Sigmoid colon (tissue), 7 donors: ENCODE measurements around the gene ITPR1. TPM values are rescaled to one million over a fixed set of nuclear protein-coding genes. Genes with fewer than 3 reads are reported as not detected.
A peak's percentile ranks its signal among the peaks of the same experiment; 100 is the strongest.

ENCODE experiments used
- DNase-seq: peaks from one replicate; pipeline ENCODE4 v3.0.0-alpha.2; 2019
- H3K27ac ChIP-seq, 4 donors: fragments of 200-600 bp; sonication (generic); one replicate each; pipeline ENCODE4 v1.5.1; 2016 to 2019; ENCODE audit warnings: mild to moderate bottlenecking in 1 of 4
- H3K27me3 ChIP-seq, 3 donors: fragments of 200-600 bp; sonication (generic); one replicate each; pipeline ENCODE4 v1.5.1; 2019; ENCODE audit warnings: mild to moderate bottlenecking in 1 of 3
- H3K36me3 ChIP-seq, 4 donors: fragments of 200-600 bp; sonication (generic); one replicate each; pipeline ENCODE4 v1.5.1; 2016 to 2019
- H3K4me1 ChIP-seq, 4 donors: fragments of 200-600 bp; sonication (generic); one replicate each; pipeline ENCODE4 v1.5.1; 2017 to 2019
- H3K4me3 ChIP-seq, 4 donors: fragments of 200-600 bp; sonication (generic); one replicate each; pipeline ENCODE4 v1.5.1; 2017 to 2019; ENCODE audit warnings: mild to moderate bottlenecking in 2 of 4, moderate library complexity in 1 of 4
- H3K9me3 ChIP-seq, 4 donors: fragments of 200-600 bp in 3 of 4; sonication (generic) in 3 of 4; one replicate each; pipeline versions ENCODE4 v1.5.1 to v1.6.1; 2013 to 2019
- EP300 ChIP-seq, 4 donors: sonication (generic); formaldehyde crosslinking; IDR thresholded peaks; one replicate each; pipeline ENCODE4 v1.6.1; 2017; ENCODE audit warnings: antibody characterized with exemption in 4 of 4
- POLR2A ChIP-seq, 2 donors: fragments of 450-650 bp; IDR thresholded peaks; one replicate each; pipeline ENCODE4 v1.6.1; 2016; ENCODE audit warnings: antibody characterized with exemption in 2 of 2, mild to moderate bottlenecking in 2 of 2, moderate library complexity in 2 of 2
- POLR2AphosphoS5 ChIP-seq, 4 donors: sonication (generic); formaldehyde crosslinking; IDR thresholded peaks; one replicate each; pipeline ENCODE4 v1.6.1; 2017; ENCODE audit warnings: antibody characterized with exemption in 4 of 4
- WGBS, 2 donors: extraction: QIAGEN DNeasy Blood & Tissue Kit; methylation state at CpG; one replicate each; pipeline ENCODE4 v1.1.7; 2013; 5-methylcytosine and 5-hydroxymethylcytosine counted together
- intact Hi-C: fragments of 100-400 bp; cut with DNase I; formaldehyde crosslinking; loops from one replicate; pipeline ENCODE4 v1.15.1; 2023
- polyA plus RNA-seq, 3 donors: library from polyadenylated mRNA; stranded (reverse); fragments of 200-250 nt; gene quantifications; one replicate each; pipeline ENCODE4 v1.2.3, GENCODE V29; 2013
- total RNA-seq, 4 donors: library from RNA; depleted of rRNA; stranded (reverse); fragments of >200 nt; gene quantifications; one replicate each; pipeline ENCODE4 v1.1.0, GENCODE V29; 2016
- TF ChIP-seq, protein P1 (sequence below), 4 experiments: fragments of 450-650 bp in 3 of 4; fragments of 200-600 bp in 1 of 4; IDR thresholded peaks; one replicate each; pipeline ENCODE4 v1.5.1; 2016 to 2019; ENCODE audit warnings: antibody characterized with exemption in 4 of 4, mild to moderate bottlenecking in 3 of 4, moderate library complexity in 2 of 4
- donor health status: healthy with polysubstance abuse.
- donor health status: Bipolar disorder and iron deficiency.
- donor health status: healthy.

ITPR1 gene
- total and polyA plus RNA-seq, 7 donors, result 1.4 to 206 (median 111) TPM

DNA sequence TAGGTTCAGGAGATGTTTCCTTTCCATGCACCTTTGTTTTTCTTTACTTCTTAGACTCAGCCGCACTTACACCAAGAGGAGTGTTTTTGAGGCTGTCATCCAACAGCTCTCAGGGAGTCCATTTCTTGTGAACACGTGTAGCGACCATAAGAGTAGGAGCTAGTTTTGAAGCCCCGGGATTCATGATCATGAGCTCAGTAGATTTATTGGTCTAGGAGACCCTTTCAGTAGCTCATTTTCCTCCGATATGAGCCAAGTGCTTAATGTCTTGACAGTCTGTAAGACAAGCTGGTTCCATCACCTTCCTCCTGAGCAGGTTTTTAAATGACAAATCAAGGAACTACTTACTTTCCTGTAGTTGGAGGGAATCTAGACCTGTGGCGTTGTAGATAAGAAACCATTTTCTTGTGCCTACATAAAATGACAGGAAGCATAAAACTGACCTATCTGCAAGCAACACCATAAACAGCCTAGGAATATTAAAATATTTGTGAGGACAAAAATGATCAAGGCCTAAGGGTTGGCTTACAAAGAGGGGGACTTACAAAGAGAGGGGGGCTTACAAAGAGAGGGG lies 313.5 kb downstream of the ITPR1 start:
- intact Hi-C loops, result no loop called here
- Histone ChIP-seq H3K27ac (peak overlapping the region in 1 of 4 donors; percentile 45), H3K4me1 (peaks cover 0 to 2% (median under 1%) of the 10 kb centered on the region in 4 donors), H3K9me3 (no peaks in the 10 kb centered on the region), H3K36me3 (peaks cover 0 to 63% (median 11%) of the 10 kb centered on the region in 4 donors), H3K4me3 (no peak overlapping the region), H3K27me3 (no peaks in the 10 kb centered on the region)
- TF ChIP-seq, protein P1, sequence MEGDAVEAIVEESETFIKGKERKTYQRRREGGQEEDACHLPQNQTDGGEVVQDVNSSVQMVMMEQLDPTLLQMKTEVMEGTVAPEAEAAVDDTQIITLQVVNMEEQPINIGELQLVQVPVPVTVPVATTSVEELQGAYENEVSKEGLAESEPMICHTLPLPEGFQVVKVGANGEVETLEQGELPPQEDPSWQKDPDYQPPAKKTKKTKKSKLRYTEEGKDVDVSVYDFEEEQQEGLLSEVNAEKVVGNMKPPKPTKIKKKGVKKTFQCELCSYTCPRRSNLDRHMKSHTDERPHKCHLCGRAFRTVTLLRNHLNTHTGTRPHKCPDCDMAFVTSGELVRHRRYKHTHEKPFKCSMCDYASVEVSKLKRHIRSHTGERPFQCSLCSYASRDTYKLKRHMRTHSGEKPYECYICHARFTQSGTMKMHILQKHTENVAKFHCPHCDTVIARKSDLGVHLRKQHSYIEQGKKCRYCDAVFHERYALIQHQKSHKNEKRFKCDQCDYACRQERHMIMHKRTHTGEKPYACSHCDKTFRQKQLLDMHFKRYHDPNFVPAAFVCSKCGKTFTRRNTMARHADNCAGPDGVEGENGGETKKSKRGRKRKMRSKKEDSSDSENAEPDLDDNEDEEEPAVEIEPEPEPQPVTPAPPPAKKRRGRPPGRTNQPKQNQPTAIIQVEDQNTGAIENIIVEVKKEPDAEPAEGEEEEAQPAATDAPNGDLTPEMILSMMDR (IDR thresholded peaks at IDR 0.05), result no peak
- no peak for TF ChIP-seq EP300 (IDR thresholded peaks at IDR 0.05)
- TF ChIP-seq POLR2AphosphoS5 (IDR thresholded peaks at IDR 0.05), result no peak
- TF ChIP-seq POLR2A (IDR thresholded peaks at IDR 0.05), result no peak
- WGBS, 2 donors, result 97 to 98% methylated on average over 6 of the region's 6 CpGs
- DNase-seq, result no peak

DNA sequence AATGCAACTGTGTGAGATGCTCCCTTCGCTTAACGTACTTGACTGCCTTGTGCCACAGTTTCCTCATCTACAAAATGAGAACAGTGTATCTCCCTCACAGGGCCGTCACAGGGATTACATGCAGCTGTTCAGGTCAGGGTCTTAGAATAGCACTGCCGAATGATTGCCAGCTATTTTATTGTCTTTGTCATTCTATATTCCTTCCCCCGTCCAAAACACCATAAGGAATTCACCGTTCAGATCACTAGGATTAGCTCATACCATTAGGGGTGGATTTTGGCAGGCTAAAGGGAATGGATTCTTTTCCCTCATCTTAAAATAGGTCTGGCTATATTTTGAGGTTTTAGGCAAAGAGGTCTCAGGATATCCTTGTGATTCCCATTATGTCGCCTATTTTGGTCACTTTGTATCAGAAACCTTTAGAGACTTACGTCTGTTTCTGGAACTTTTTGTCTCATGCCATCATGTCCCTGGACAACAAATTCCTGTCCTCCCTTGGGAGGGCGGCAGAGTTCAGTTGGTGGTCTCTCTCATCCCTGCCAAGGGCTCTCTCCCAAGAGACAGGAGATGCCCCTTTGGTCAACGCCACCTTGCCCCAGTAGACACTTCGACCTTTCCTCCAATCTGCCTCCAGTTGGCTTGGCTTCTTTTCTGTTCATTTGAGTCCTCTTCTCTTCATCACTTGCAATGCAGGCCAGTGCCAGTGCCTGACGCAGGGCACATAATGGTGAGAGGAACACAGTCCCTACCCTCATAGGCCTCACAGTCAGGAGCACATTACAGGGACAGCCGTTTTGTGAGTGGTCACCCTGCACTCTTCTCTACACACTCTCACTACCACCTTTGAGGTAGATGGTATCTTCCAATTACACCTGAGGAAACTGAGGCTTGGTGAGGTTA lies 314.5 kb downstream of the ITPR1 start:
- intact Hi-C loops, result no loop called here
- H3K27ac ChIP-seq, result peak overlapping the region; percentile 31 to 49 (median 44)
- H3K36me3 ChIP-seq, result peaks cover 0 to 53% (median 8%) of the 10 kb centered on the region in 4 donors

DNA sequence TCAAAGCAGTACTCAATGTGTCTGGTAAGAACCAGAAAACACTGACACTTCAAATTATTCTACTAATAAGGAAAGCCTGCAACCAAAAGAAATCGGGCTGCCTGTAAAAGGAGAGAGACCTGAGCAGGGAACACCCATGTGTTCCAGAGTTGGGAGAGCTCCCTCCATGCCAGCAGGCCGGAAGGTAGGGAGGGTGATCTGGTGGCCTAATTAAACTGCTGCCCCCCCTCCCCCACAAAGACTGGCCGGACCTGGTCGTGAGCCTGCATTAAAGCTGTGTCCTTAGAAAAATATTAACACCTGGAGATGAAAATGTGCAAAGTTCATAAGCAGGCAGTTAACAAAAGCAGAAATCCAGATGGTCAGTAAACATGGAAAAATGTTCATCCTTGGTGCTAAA lies 315.5 kb downstream of the ITPR1 start:
- Histone ChIP-seq H3K4me3 (no peak overlapping the region), H3K27ac (peak overlapping the region in 3 of 4 donors; percentile 43 to 49 (median 45)), H3K36me3 (peaks cover 0 to 50% (median 8%) of the 10 kb centered on the region in 4 donors), H3K4me1 (peaks cover 0 to 20% (median 17%) of the 10 kb centered on the region in 4 donors), H3K27me3 (no peaks in the 10 kb centered on the region), H3K9me3 (no peaks in the 10 kb centered on the region)
- 26 to 71% methylated on average over 4 of the region's 4 CpGs for WGBS, 2 donors
- no peak for DNase-seq
- TF ChIP-seq POLR2A (IDR thresholded peaks at IDR 0.05) (no peak), EP300 (IDR thresholded peaks at IDR 0.05) (no peak), POLR2AphosphoS5 (IDR thresholded peaks at IDR 0.05) (no peak)
- TF ChIP-seq, protein P1 (IDR thresholded peaks at IDR 0.05), result no peak
- intact Hi-C loops, result no loop called here

More for the DNA sequence above, 314.5 kb downstream of the ITPR1 start:
- TF ChIP-seq POLR2AphosphoS5 (IDR thresholded peaks at IDR 0.05), result no peak
- TF ChIP-seq EP300 (IDR thresholded peaks at IDR 0.05), result peak in 3 of 4 donors; percentile 53 to 77 (median 53)
- Histone ChIP-seq H3K4me1 (peaks cover 0 to 12% (median 10%) of the 10 kb centered on the region in 4 donors), H3K9me3 (no peaks in the 10 kb centered on the region), H3K4me3 (no peak overlapping the region), H3K27me3 (no peaks in the 10 kb centered on the region)
- WGBS, 2 donors, result 87 to 95% methylated on average over 13 of the region's 13 CpGs
- DNase-seq, result no peak

DNA sequence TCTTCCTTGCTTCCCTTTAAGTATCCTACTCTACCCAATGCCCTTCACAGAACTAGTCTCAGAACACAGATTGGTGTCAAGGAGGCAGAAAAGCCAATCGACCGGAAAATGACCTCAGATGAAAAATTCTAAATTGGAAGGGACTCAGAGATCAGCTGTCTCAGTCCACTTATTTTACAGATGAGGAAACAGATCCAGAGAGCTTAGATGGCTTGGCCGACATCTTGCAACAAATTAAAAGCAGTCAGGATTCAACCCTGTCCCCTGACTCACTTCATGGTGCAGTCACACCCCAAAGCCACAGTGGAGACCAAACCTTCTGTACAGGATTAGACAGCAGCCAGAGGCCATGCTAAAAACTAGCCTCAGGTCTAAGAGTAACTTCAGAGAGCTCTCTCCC lies 316.8 kb downstream of the ITPR1 start:
- H3K27ac ChIP-seq, result peak overlapping the region in 1 of 4 donors; percentile 13
- intact Hi-C loops, result loop anchor here (5.0 kb wide), 1 partner anchor 88 kb away; no protein-coding TSS in a partner anchor
- WGBS, 2 donors, result 92 to 99% methylated on average over 3 of the region's 3 CpGs

More for the DNA sequence above, 316.8 kb downstream of the ITPR1 start:
- TF ChIP-seq, protein P1 (IDR thresholded peaks at IDR 0.05), result no peak
- TF ChIP-seq POLR2A (IDR thresholded peaks at IDR 0.05) (no peak), EP300 (IDR thresholded peaks at IDR 0.05) (no peak), POLR2AphosphoS5 (IDR thresholded peaks at IDR 0.05) (no peak)
- H3K4me3 ChIP-seq, result no peak overlapping the region
- no peaks in the 10 kb centered on the region for H3K9me3 ChIP-seq
- DNase-seq, result no peak
- peaks cover 0 to 20% (median 17%) of the 10 kb centered on the region in 4 donors for H3K4me1 ChIP-seq
- H3K27me3 ChIP-seq, result no peaks in the 10 kb centered on the region
- peaks cover 0 to 50% (median 6%) of the 10 kb centered on the region in 4 donors for H3K36me3 ChIP-seq
